ENCODE results near the gene EEF1B2. TPM values are rescaled to one million over a fixed set of nuclear protein-coding genes. Genes with fewer than 3 reads are reported as not detected.
"Not testable (repeated sequence)": the region's sequence is repeated elsewhere in the genome, so short reads cannot be mapped to it uniquely, and the experiment has no call there.

Gene EEF1B2
- polyA plus RNA-seq, 1 donor (not counting 4 experiments of a cell fraction or from before 2014, with no cell fraction given): 1,066 TPM

- H3K27me3 ChIP-seq (ENCODE audit: control insufficient read depth, extremely low read depth, insufficient read depth, low read length): no peaks in the 10 kb centered on the region
- FAIRE-seq: no peak
- no peak for DNase-seq (ENCODE audit: low read depth, low spot score)
- no peaks in the 10 kb centered on the region for H3K9me1 ChIP-seq (ENCODE audit: control insufficient read depth, extremely low read depth, insufficient read depth, low read length)
- H3K36me3 ChIP-seq (ENCODE audit: control insufficient read depth in 2 of 2, extremely low read depth in 1 of 2, insufficient read depth in 2 of 2, low read length in 2 of 2): peaks cover 19 to 22% of the 10 kb centered on the region in 2 experiments
- peak overlapping the region; percentile 73 to 93 (median 76) for H3K4me3 ChIP-seq (ENCODE audit: control insufficient read depth in 2 of 3, extremely low read depth in 1 of 3, insufficient read depth in 2 of 3, low read depth in 1 of 3, low read length in 3 of 3)
- H3K79me2 ChIP-seq (ENCODE audit: control insufficient read depth, insufficient read depth, low read length): peaks cover 65% of the 10 kb centered on the region
- H3K4me1 ChIP-seq (ENCODE audit: control insufficient read depth, extremely low read depth, insufficient read depth, low read length): peaks cover 16% of the 10 kb centered on the region
- H3K9me3 ChIP-seq (ENCODE audit: control insufficient read depth, low read depth, low read length): no peaks in the 10 kb centered on the region
- TF ChIP-seq EZH2 (IDR thresholded peaks at IDR 0.05; ENCODE audit: low read length) (no peak), CTCF (optimal IDR thresholded peaks at IDR 0.05 in 1 of 3, IDR thresholded peaks at IDR 0.05 in 1 of 3, conservative IDR thresholded peaks at IDR 0.05 in 1 of 3; ENCODE audit: extremely low read depth in 1 of 3, insufficient read depth in 2 of 3, low read length in 3 of 3) (no peak)
- H2AFZ ChIP-seq (ENCODE audit: control insufficient read depth, low read length): no peak overlapping the region
- H3K4me2 ChIP-seq (ENCODE audit: control insufficient read depth, extremely low read depth, insufficient read depth, low read depth, low read length): peak overlapping the region; percentile 76
- dilution Hi-C loops (cut with MboI; ENCODE audit: extremely low pct_ligation_motif_present, low sequenced_read_pairs): no loop called here
- H3K9ac ChIP-seq (ENCODE audit: control insufficient read depth, extremely low read depth, insufficient read depth, low read length): peak overlapping the region; percentile 94
- peaks cover 5% of the 10 kb centered on the region for H4K20me1 ChIP-seq (ENCODE audit: control insufficient read depth, extremely low read depth, insufficient read depth, low read length)
- H3K27ac ChIP-seq (ENCODE audit: control insufficient read depth, insufficient read depth, low read length): peak overlapping the region; percentile 94
These were observed 1.1 kb downstream of the EEF1B2 start for GRCh38 chr2:206160807-206161179.

- H3K4me3 ChIP-seq (ENCODE audit: control insufficient read depth in 2 of 3, extremely low read depth in 1 of 3, insufficient read depth in 2 of 3, low read depth in 1 of 3, low read length in 3 of 3); H3K9ac ChIP-seq (ENCODE audit: control insufficient read depth, extremely low read depth, insufficient read depth, low read length): not testable (repeated sequence)
These were observed 2.7 kb downstream of the EEF1B2 start for GRCh38 chr2:206162401-206162800.

GRCh38 chr2:206163251-206163880 is 3.7 kb downstream of the EEF1B2 start:
- Histone ChIP-seq H3K36me3 (ENCODE audit: control insufficient read depth in 2 of 2, extremely low read depth in 1 of 2, insufficient read depth in 2 of 2, low read length in 2 of 2) (peaks cover 19 to 22% of the 10 kb centered on the region in 2 experiments), H4K20me1 (ENCODE audit: control insufficient read depth, extremely low read depth, insufficient read depth, low read length) (peaks cover 5% of the 10 kb centered on the region), H3K4me1 (ENCODE audit: control insufficient read depth, extremely low read depth, insufficient read depth, low read length) (peaks cover 9% of the 10 kb centered on the region), H2AFZ (ENCODE audit: control insufficient read depth, low read length) (no peak overlapping the region), H3K9me1 (ENCODE audit: control insufficient read depth, extremely low read depth, insufficient read depth, low read length) (no peaks in the 10 kb centered on the region), H3K4me3 (ENCODE audit: control insufficient read depth in 2 of 3, extremely low read depth in 1 of 3, insufficient read depth in 2 of 3, low read depth in 1 of 3, low read length in 3 of 3) (no peak overlapping the region), H3K27ac (ENCODE audit: control insufficient read depth, insufficient read depth, low read length) (no peak overlapping the region), H3K79me2 (ENCODE audit: control insufficient read depth, insufficient read depth, low read length) (peaks cover 41% of the 10 kb centered on the region), H3K9me3 (ENCODE audit: control insufficient read depth, low read depth, low read length) (no peaks in the 10 kb centered on the region), H3K9ac (ENCODE audit: control insufficient read depth, extremely low read depth, insufficient read depth, low read length) (no peak overlapping the region), H3K4me2 (ENCODE audit: control insufficient read depth, extremely low read depth, insufficient read depth, low read depth, low read length) (no peak overlapping the region), H3K27me3 (ENCODE audit: control insufficient read depth, extremely low read depth, insufficient read depth, low read length) (no peaks in the 10 kb centered on the region)
- dilution Hi-C loops (cut with MboI; ENCODE audit: extremely low pct_ligation_motif_present, low sequenced_read_pairs): no loop called here
- FAIRE-seq (no peak), DNase-seq (ENCODE audit: low read depth, low spot score) (no peak)
- TF ChIP-seq EZH2 (IDR thresholded peaks at IDR 0.05; ENCODE audit: low read length) (no peak), CTCF (optimal IDR thresholded peaks at IDR 0.05 in 1 of 3, IDR thresholded peaks at IDR 0.05 in 1 of 3, conservative IDR thresholded peaks at IDR 0.05 in 1 of 3; ENCODE audit: extremely low read depth in 1 of 3, insufficient read depth in 2 of 3, low read length in 3 of 3) (no peak)

More at GRCh38 chr2:206162401-206162800, 2.7 kb downstream of the EEF1B2 start:
- H3K9me3 ChIP-seq (ENCODE audit: control insufficient read depth, low read depth, low read length); H4K20me1 ChIP-seq (ENCODE audit: control insufficient read depth, extremely low read depth, insufficient read depth, low read length); H3K9me1 ChIP-seq (ENCODE audit: control insufficient read depth, extremely low read depth, insufficient read depth, low read length); DNase-seq (ENCODE audit: low read depth, low spot score); FAIRE-seq; dilution Hi-C loops (cut with MboI; ENCODE audit: extremely low pct_ligation_motif_present, low sequenced_read_pairs); H2AFZ ChIP-seq (ENCODE audit: control insufficient read depth, low read length); H3K27me3 ChIP-seq (ENCODE audit: control insufficient read depth, extremely low read depth, insufficient read depth, low read length); H3K27ac ChIP-seq (ENCODE audit: control insufficient read depth, insufficient read depth, low read length); H3K4me2 ChIP-seq (ENCODE audit: control insufficient read depth, extremely low read depth, insufficient read depth, low read depth, low read length): not testable (repeated sequence)
- Histone ChIP-seq H3K4me1 (ENCODE audit: control insufficient read depth, extremely low read depth, insufficient read depth, low read length) (peaks cover 14% of the 10 kb centered on the region), H3K36me3 (ENCODE audit: control insufficient read depth in 2 of 2, extremely low read depth in 1 of 2, insufficient read depth in 2 of 2, low read length in 2 of 2) (peaks cover 19 to 22% of the 10 kb centered on the region in 2 experiments), H3K79me2 (ENCODE audit: control insufficient read depth, insufficient read depth, low read length) (peaks cover 51% of the 10 kb centered on the region)
